CD4-positive, alpha-beta memory T cell (primary cell): ENCODE measurements around the gene NEO1. TPM values are rescaled to one million over a fixed set of nuclear protein-coding genes. Genes with fewer than 3 reads are reported as not detected.

ENCODE experiments used
- CTCF ChIA-PET: fragments of 350-600 bp; sonication (Branson Sonifier 250); formaldehyde crosslinking; loops from one replicate; lab custom pipeline; 2021; ENCODE audit warnings: inconsistent platforms; ENCODE audit not compliant: partially characterized antibody; lab: Charles Lee
- POLR2A ChIA-PET: fragments of 350-600 bp; sonication (Branson Sonifier 250); formaldehyde crosslinking; loops from one replicate; lab custom pipeline; 2021; ENCODE audit not compliant: partially characterized antibody; lab: Charles Lee
- DNase-seq, 5 donors: peaks; one replicate each; pipeline versions ENCODE4 v3.0.0 to v3.0.0-alpha.2; 2020 to 2022; ENCODE audit warnings: mixed read lengths in 1 of 5
- H3K27ac ChIP-seq: one replicate; pipeline ENCODE4 v1.7.0; 2013; ENCODE audit warnings: low read depth, low read length
- H3K27me3 ChIP-seq: 2 replicates; pipeline ENCODE4 v1.7.0; 2013; ENCODE audit warnings: mild to moderate bottlenecking, low read length, moderate library complexity; ENCODE audit not compliant: insufficient read depth
- H3K36me3 ChIP-seq: 2 replicates; pipeline ENCODE4 v1.7.0; 2013; ENCODE audit warnings: mild to moderate bottlenecking, low read length, moderate library complexity; ENCODE audit not compliant: insufficient read depth
- H3K4me1 ChIP-seq: 2 replicates; pipeline ENCODE4 v1.7.0; 2013; ENCODE audit warnings: mild to moderate bottlenecking, low read length, moderate library complexity; ENCODE audit not compliant: insufficient read depth
- H3K4me3 ChIP-seq, 2 donors: one replicate each; pipeline ENCODE4 v1.7.0; 2013; ENCODE audit warnings: low read length in 2 of 2, mild to moderate bottlenecking in 1 of 2
- H3K9me3 ChIP-seq, 2 donors: one replicate each; pipeline ENCODE4 v1.7.0; 2013; ENCODE audit warnings: low read length in 2 of 2, control low read depth in 1 of 2; ENCODE audit not compliant: control insufficient read depth in 1 of 2
- H3K27ac Mint-ChIP-seq, 7 donors: one replicate each; pipeline ENCODE4 v1.8.0; 2020 to 2021; ENCODE audit warnings: mixed read lengths in 7 of 7, mild to moderate bottlenecking in 6 of 7, inconsistent platforms in 3 of 7, moderate library complexity in 3 of 7
- H3K27me3 Mint-ChIP-seq, 2 donors: one replicate each; pipeline ENCODE4 v1.8.0; 2020 to 2021; ENCODE audit warnings: mixed read lengths in 2 of 2
- H3K36me3 Mint-ChIP-seq, 2 donors: one replicate each; pipeline ENCODE4 v1.8.0; 2020 to 2021; ENCODE audit warnings: mixed read lengths in 2 of 2, inconsistent platforms in 1 of 2, mild to moderate bottlenecking in 1 of 2
- H3K4me1 Mint-ChIP-seq, 4 donors: one replicate each; pipeline ENCODE4 v1.8.0; 2020 to 2021; ENCODE audit warnings: mixed read lengths in 4 of 4, mild to moderate bottlenecking in 1 of 4
- H3K4me3 Mint-ChIP-seq, 8 donors: one replicate each; pipeline ENCODE4 v1.8.0; 2020 to 2021; ENCODE audit warnings: mixed read lengths in 8 of 8, mild to moderate bottlenecking in 7 of 8, moderate library complexity in 6 of 8, inconsistent platforms in 3 of 8
- H3K9me3 Mint-ChIP-seq, 8 donors: one replicate each; pipeline ENCODE4 v1.8.0; 2020 to 2021; ENCODE audit warnings: mixed read lengths in 8 of 8, mild to moderate bottlenecking in 5 of 8, inconsistent platforms in 3 of 8, moderate library complexity in 1 of 8
- intact Hi-C: fragments of 100-400 bp; cut with micrococcal nuclease; formaldehyde crosslinking; loops from one replicate; pipeline ENCODE4 v1.15.1; 2023
- polyA plus RNA-seq, 2 donors: library from polyadenylated mRNA; unstranded; fragments of 300-500 nt; fragmentation: Illumina TruSeq; gene quantifications; one replicate each; pipeline ENCODE4 v1.2.3, GENCODE V29; 2021
- total RNA-seq, 2 experiments: library from RNA; stranded (reverse); gene quantifications; one replicate each; pipeline ENCODE4 v1.2.3, GENCODE V29; 2021

NEO1 gene
- total and polyA plus RNA-seq, 4 experiments from 2014 or later, result 1.9 to 15.7 (median 9.3) TPM

GRCh38 chr15:73010154-73011152 lies 41.8 kb upstream of the NEO1 start:
- Mint-ChIP-seq H3K4me1 (peaks cover 0 to 1% (median 0%) of the 10 kb centered on the region in 4 donors), H3K4me3 (no peak overlapping the region), H3K27me3 (peaks cover 20 to 22% of the 10 kb centered on the region in 2 donors), H3K36me3 (no peaks in the 10 kb centered on the region), H3K9me3 (no peaks in the 10 kb centered on the region), H3K27ac (no peak overlapping the region)
- no peak for DNase-seq
- CTCF ChIA-PET, result no interaction called here
- Histone ChIP-seq H3K36me3 (no peaks in the 10 kb centered on the region), H3K27me3 (no peaks in the 10 kb centered on the region), H3K4me1 (no peaks in the 10 kb centered on the region), H3K9me3 (no peaks in the 10 kb centered on the region), H3K4me3 (no peak overlapping the region), H3K27ac (no peak overlapping the region)
- POLR2A ChIA-PET, result no interaction called here
- intact Hi-C loops, result no loop called here

- H3K27me3 ChIP-seq, result no peaks in the 10 kb centered on the region
- H3K36me3 ChIP-seq, result no peaks in the 10 kb centered on the region
- ChIA-PET CTCF (no interaction called here), POLR2A (no interaction called here)
- H3K27ac ChIP-seq, result no peak overlapping the region
- H3K4me3 ChIP-seq, result no peak overlapping the region
- Mint-ChIP-seq H3K27ac (no peak overlapping the region), H3K9me3 (no peaks in the 10 kb centered on the region), H3K36me3 (no peaks in the 10 kb centered on the region), H3K4me1 (peaks cover 0 to 3% (median 0%) of the 10 kb centered on the region in 4 donors), H3K4me3 (no peak overlapping the region), H3K27me3 (peaks cover 8 to 10% of the 10 kb centered on the region in 2 donors)
- DNase-seq, result no peak
- H3K9me3 ChIP-seq, result no peaks in the 10 kb centered on the region
- intact Hi-C loops, result no loop called here
- no peaks in the 10 kb centered on the region for H3K4me1 ChIP-seq
Observed at GRCh38 chr15:73014904-73015303, 37.4 kb upstream of the NEO1 start.

- ChIA-PET POLR2A (no interaction called here), CTCF (no interaction called here)
- Mint-ChIP-seq H3K4me1 (peaks cover 0 to 3% (median 0%) of the 10 kb centered on the region in 4 donors), H3K9me3 (no peaks in the 10 kb centered on the region), H3K27ac (no peak overlapping the region), H3K36me3 (no peaks in the 10 kb centered on the region), H3K4me3 (no peak overlapping the region), H3K27me3 (peaks cover 6 to 8% of the 10 kb centered on the region in 2 donors)
- Histone ChIP-seq H3K4me1 (no peaks in the 10 kb centered on the region), H3K4me3 (no peak overlapping the region), H3K36me3 (no peaks in the 10 kb centered on the region), H3K27me3 (no peaks in the 10 kb centered on the region), H3K9me3 (no peaks in the 10 kb centered on the region), H3K27ac (no peak overlapping the region)
- no peak for DNase-seq
- intact Hi-C loops, result no loop called here
Observed at GRCh38 chr15:73015493-73015892, 36.8 kb upstream of the NEO1 start.

- no peak overlapping the region for H3K27ac ChIP-seq
- peaks cover 3 to 12% of the 10 kb centered on the region in 2 donors for H3K27me3 Mint-ChIP-seq
- no peak overlapping the region for H3K4me3 Mint-ChIP-seq
- H3K9me3 Mint-ChIP-seq, result no peaks in the 10 kb centered on the region
- no peak overlapping the region for H3K4me3 ChIP-seq
- H3K4me1 ChIP-seq, result no peaks in the 10 kb centered on the region
- no peaks in the 10 kb centered on the region for H3K9me3 ChIP-seq
- peaks cover 4% of the 10 kb centered on the region for H3K27me3 ChIP-seq
- no peaks in the 10 kb centered on the region for H3K36me3 ChIP-seq
- DNase-seq, result no peak
- no peak overlapping the region for H3K27ac Mint-ChIP-seq
- POLR2A ChIA-PET, result no interaction called here
- no peaks in the 10 kb centered on the region for H3K36me3 Mint-ChIP-seq
- intact Hi-C loops, result no loop called here
- CTCF ChIA-PET, result no interaction called here
- H3K4me1 Mint-ChIP-seq, result peaks cover 0 to 3% (median 0%) of the 10 kb centered on the region in 4 donors
Observed at GRCh38 chr15:73017987-73018386, 34.3 kb upstream of the NEO1 start.

- intact Hi-C loops, result no loop called here
Observed at GRCh38 chr15:73019154-73019553, 33.1 kb upstream of the NEO1 start.

GRCh38 chr15:73019601-73020146 lies 32.6 kb upstream of the NEO1 start:
- ChIA-PET CTCF (interaction anchor here (0.5 kb wide), 1 partner anchor 16 kb away, joined by 3 read pairs; no protein-coding TSS in a partner anchor), POLR2A (no interaction called here)
- Mint-ChIP-seq H3K36me3 (no peaks in the 10 kb centered on the region), H3K9me3 (no peaks in the 10 kb centered on the region), H3K27ac (no peak overlapping the region), H3K27me3 (peaks cover 1 to 12% of the 10 kb centered on the region in 2 donors), H3K4me3 (no peak overlapping the region), H3K4me1 (peaks cover 0 to 2% (median 0%) of the 10 kb centered on the region in 4 donors)
- Histone ChIP-seq H3K27me3 (peaks cover 4% of the 10 kb centered on the region), H3K4me3 (no peak overlapping the region), H3K36me3 (no peaks in the 10 kb centered on the region), H3K27ac (no peak overlapping the region), H3K9me3 (no peaks in the 10 kb centered on the region), H3K4me1 (no peaks in the 10 kb centered on the region)
- no peak for DNase-seq
- intact Hi-C loops, result no loop called here

More at GRCh38 chr15:73019154-73019553, 33.1 kb upstream of the NEO1 start:
- Mint-ChIP-seq H3K27ac (no peak overlapping the region), H3K9me3 (no peaks in the 10 kb centered on the region), H3K27me3 (peaks cover 3 to 12% of the 10 kb centered on the region in 2 donors), H3K36me3 (no peaks in the 10 kb centered on the region), H3K4me3 (no peak overlapping the region), H3K4me1 (peaks cover 0 to 2% (median 0%) of the 10 kb centered on the region in 4 donors)
- H3K27me3 ChIP-seq, result peaks cover 4% of the 10 kb centered on the region
- H3K9me3 ChIP-seq, result no peaks in the 10 kb centered on the region
- DNase-seq, result no peak
- H3K4me3 ChIP-seq, result no peak overlapping the region
- H3K27ac ChIP-seq, result no peak overlapping the region
- ChIA-PET CTCF (interaction anchor here (0.5 kb wide), 1 partner anchor 16 kb away, joined by 3 read pairs; no protein-coding TSS in a partner anchor), POLR2A (no interaction called here)
- H3K36me3 ChIP-seq, result no peaks in the 10 kb centered on the region
- no peaks in the 10 kb centered on the region for H3K4me1 ChIP-seq

- Histone ChIP-seq H3K27me3 (peaks cover 4% of the 10 kb centered on the region), H3K27ac (no peak overlapping the region), H3K9me3 (no peaks in the 10 kb centered on the region), H3K4me3 (no peak overlapping the region), H3K4me1 (no peaks in the 10 kb centered on the region), H3K36me3 (no peaks in the 10 kb centered on the region)
- no peak for DNase-seq
- Mint-ChIP-seq H3K27me3 (peaks cover 1 to 16% of the 10 kb centered on the region in 2 donors), H3K9me3 (no peaks in the 10 kb centered on the region), H3K27ac (no peak overlapping the region), H3K4me1 (no peaks in the 10 kb centered on the region), H3K36me3 (no peaks in the 10 kb centered on the region), H3K4me3 (no peak overlapping the region)
- intact Hi-C loops, result no loop called here
- CTCF ChIA-PET, result no interaction called here
- POLR2A ChIA-PET, result no interaction called here
Observed at GRCh38 chr15:73021139-73021621, 31.1 kb upstream of the NEO1 start.
